GM13976 (cell line): Measurements from ENCODE around the gene MARCHF3.

Experiments
- DNase-seq: peaks from one replicate; pipeline ENCODE4 v3.0.0; 2012; ENCODE audit warnings: low spot score
- CTCF ChIP-seq: IDR thresholded peaks from 2 replicates; pipeline ENCODE4 v1.5.1; 2012; ENCODE audit warnings: borderline replicate concordance, mild to moderate bottlenecking; ENCODE audit not compliant: insufficient read depth; ENCODE audit errors: extremely low read depth, missing control alignments, control extremely low read depth
- in situ Hi-C: fragments of 300-500 bp; cut with MboI; formaldehyde crosslinking; loops from one replicate; pipeline ENCODE4 v1.12.0; 2022; ENCODE audit warnings: low sequenced_read_pairs, mixed read lengths, inconsistent platforms; ENCODE audit not compliant: unreplicated experiment

MARCHF3 gene

GRCh38 chr5:126981222-126981621 lies 49.1 kb downstream of the MARCHF3 start:
- in situ Hi-C loops = no loop called here
- DNase-seq = no peak
- no peak for TF ChIP-seq CTCF

- no peak for TF ChIP-seq CTCF
- no peak for DNase-seq
- in situ Hi-C loops = no loop called here
Measured at GRCh38 chr5:126978258-126978657, 52.1 kb downstream of the MARCHF3 start.

GRCh38 chr5:126976520-126977172 lies 53.7 kb downstream of the MARCHF3 start:
- in situ Hi-C loops = no loop called here
- no peak for DNase-seq
- no peak for TF ChIP-seq CTCF

GRCh38 chr5:126975796-126976195 lies 54.6 kb downstream of the MARCHF3 start:
- no peak for TF ChIP-seq CTCF
- no peak for DNase-seq

GRCh38 chr5:126973193-126973592 lies 57.2 kb downstream of the MARCHF3 start:
- no peak for TF ChIP-seq CTCF
- DNase-seq = no peak
- in situ Hi-C loops = no loop called here

More at GRCh38 chr5:126975796-126976195, 54.6 kb downstream of the MARCHF3 start:
- in situ Hi-C loops = no loop called here

GRCh38 chr5:126972062-126972895 lies 58.1 kb downstream of the MARCHF3 start:
- in situ Hi-C loops = no loop called here
- TF ChIP-seq CTCF = no peak
- peak; percentile 76 for DNase-seq
